Muscle layer of duodenum (tissue), 2 donors: ENCODE data around the gene CYS1.

Experiments used
- H3K27ac ChIP-seq: one replicate; pipeline ENCODE4 v1.7.0; 2013; ENCODE audit warnings: mild to moderate bottlenecking, low read length
- H3K27me3 ChIP-seq: one replicate; pipeline ENCODE4 v1.7.0; 2013; ENCODE audit warnings: low read depth, mild to moderate bottlenecking, control low read depth, low read length
- H3K36me3 ChIP-seq, 2 donors: one replicate each; pipeline ENCODE4 v1.7.0; 2013; ENCODE audit warnings: low read length in 2 of 2, control low read depth in 1 of 2, mild to moderate bottlenecking in 1 of 2; ENCODE audit not compliant: insufficient read depth in 2 of 2, control insufficient read depth in 1 of 2
- H3K4me1 ChIP-seq, 2 donors: one replicate each; pipeline ENCODE4 v1.7.0; 2013; ENCODE audit warnings: low read length in 2 of 2, mild to moderate bottlenecking in 2 of 2, control low read depth in 1 of 2, moderate library complexity in 1 of 2; ENCODE audit not compliant: insufficient read depth in 2 of 2, control insufficient read depth in 1 of 2
- H3K4me3 ChIP-seq, 2 donors: one replicate each; pipeline ENCODE4 v1.7.0; 2013; ENCODE audit warnings: low read length in 2 of 2, low read depth in 1 of 2, mild to moderate bottlenecking in 1 of 2
- H3K9me3 ChIP-seq, 2 donors: one replicate each; pipeline ENCODE4 v1.7.0; 2013; ENCODE audit warnings: low read length in 2 of 2, control low read depth in 1 of 2, mild to moderate bottlenecking in 1 of 2; ENCODE audit not compliant: control insufficient read depth in 1 of 2
- donor health status: healthy.

The CYS1 gene

GRCh38 chr2:10007921-10008808 is 72.0 kb downstream of the CYS1 start:
- H3K9me3 ChIP-seq, result no peaks in the 10 kb centered on the region
- H3K27ac ChIP-seq, result no peak overlapping the region

GRCh38 chr2:10007435-10007834 is 72.8 kb downstream of the CYS1 start:
- H3K9me3 ChIP-seq, result no peaks in the 10 kb centered on the region
- H3K4me3 ChIP-seq, result no peak overlapping the region
- no peak overlapping the region for H3K27ac ChIP-seq
- peaks cover 5 to 33% of the 10 kb centered on the region in 2 donors for H3K4me1 ChIP-seq
- no peaks in the 10 kb centered on the region for H3K36me3 ChIP-seq
- H3K27me3 ChIP-seq, result no peaks in the 10 kb centered on the region

More at GRCh38 chr2:10007921-10008808, 72.0 kb downstream of the CYS1 start:
- Histone ChIP-seq H3K36me3 (no peaks in the 10 kb centered on the region), H3K4me3 (no peak overlapping the region), H3K4me1 (peaks cover 5 to 33% of the 10 kb centered on the region in 2 donors), H3K27me3 (no peaks in the 10 kb centered on the region)
